HG03175 (cell line): ENCODE results near the gene PAX3.

Experiments
- ATAC-seq: cut with Tn5 transposase; IDR thresholded peaks from one replicate; pipeline ENCODE4 v1.9.1; 2021; ENCODE audit warnings: mild to moderate bottlenecking, moderate library complexity; ENCODE audit not compliant: unreplicated experiment

Gene PAX3

GRCh38 chr2:222298001-222298310 is 842 bp downstream of the PAX3 start:
- no peak for ATAC-seq

- no peak for ATAC-seq
Measured at GRCh38 chr2:222297600-222297935, 1.2 kb downstream of the PAX3 start.

GRCh38 chr2:222296911-222297599 is 1.7 kb downstream of the PAX3 start:
- no peak for ATAC-seq

GRCh38 chr2:222296311-222296741 is 2.5 kb downstream of the PAX3 start:
- ATAC-seq = no peak

GRCh38 chr2:222295368-222296062 is 3.3 kb downstream of the PAX3 start:
- no peak for ATAC-seq

- ATAC-seq = no peak
Measured at GRCh38 chr2:222294996-222295367, 3.8 kb downstream of the PAX3 start.

- ATAC-seq = no peak
Measured at GRCh38 chr2:222293660-222294630, 4.9 kb downstream of the PAX3 start.

- no peak for ATAC-seq
Measured at GRCh38 chr2:222292149-222293134, 6.4 kb downstream of the PAX3 start.

- ATAC-seq = no peak
Measured at GRCh38 chr2:222291485-222291841, 7.3 kb downstream of the PAX3 start.

- ATAC-seq = no peak
Measured at GRCh38 chr2:222290736-222291484, 7.9 kb downstream of the PAX3 start.

- ATAC-seq = no peak
Measured at GRCh38 chr2:222290401-222290735, 8.4 kb downstream of the PAX3 start.

GRCh38 chr2:222289278-222290160 is 9.3 kb downstream of the PAX3 start:
- ATAC-seq = no peak

GRCh38 chr2:222288590-222289277 is 10.1 kb downstream of the PAX3 start:
- no peak for ATAC-seq

GRCh38 chr2:222287862-222288479 is 10.8 kb downstream of the PAX3 start:
- ATAC-seq = no peak

- ATAC-seq = no peak
Measured at GRCh38 chr2:222284466-222284865, 14.3 kb downstream of the PAX3 start.

- ATAC-seq = no peak
Measured at GRCh38 chr2:222283634-222284033, 15.2 kb downstream of the PAX3 start.

GRCh38 chr2:222281506-222281905 is 17.3 kb downstream of the PAX3 start:
- ATAC-seq = no peak

GRCh38 chr2:222280795-222281194 is 18.0 kb downstream of the PAX3 start:
- no peak for ATAC-seq
